GM18868 (cell line): ENCODE results near the gene KCTD16.

Experiments used
- ATAC-seq: cut with Tn5 transposase; IDR thresholded peaks from one replicate; pipeline ENCODE4 v1.9.1; 2021; ENCODE audit warnings: mild to moderate bottlenecking, moderate library complexity; ENCODE audit not compliant: unreplicated experiment

KCTD16 gene

DNA sequence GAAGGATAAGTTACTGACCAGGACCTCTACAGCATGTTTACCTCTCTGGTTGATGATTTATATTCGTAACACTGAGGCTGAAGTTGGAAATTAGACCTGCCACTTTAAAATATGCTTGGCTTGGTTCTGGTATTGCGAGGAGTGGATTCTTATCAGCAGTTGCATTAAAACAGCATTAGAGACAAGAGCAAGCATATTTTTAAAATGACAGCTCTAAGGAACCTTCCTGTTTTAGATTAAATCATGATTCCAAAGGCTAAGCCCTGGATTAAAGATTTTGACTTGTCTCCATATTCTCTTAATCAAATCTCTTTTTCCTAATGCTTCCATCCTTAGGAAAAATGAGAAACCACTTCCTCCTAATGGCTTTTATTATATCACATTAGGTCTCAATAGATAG is 277.8 kb downstream of the KCTD16 start:
- ATAC-seq = no peak

DNA sequence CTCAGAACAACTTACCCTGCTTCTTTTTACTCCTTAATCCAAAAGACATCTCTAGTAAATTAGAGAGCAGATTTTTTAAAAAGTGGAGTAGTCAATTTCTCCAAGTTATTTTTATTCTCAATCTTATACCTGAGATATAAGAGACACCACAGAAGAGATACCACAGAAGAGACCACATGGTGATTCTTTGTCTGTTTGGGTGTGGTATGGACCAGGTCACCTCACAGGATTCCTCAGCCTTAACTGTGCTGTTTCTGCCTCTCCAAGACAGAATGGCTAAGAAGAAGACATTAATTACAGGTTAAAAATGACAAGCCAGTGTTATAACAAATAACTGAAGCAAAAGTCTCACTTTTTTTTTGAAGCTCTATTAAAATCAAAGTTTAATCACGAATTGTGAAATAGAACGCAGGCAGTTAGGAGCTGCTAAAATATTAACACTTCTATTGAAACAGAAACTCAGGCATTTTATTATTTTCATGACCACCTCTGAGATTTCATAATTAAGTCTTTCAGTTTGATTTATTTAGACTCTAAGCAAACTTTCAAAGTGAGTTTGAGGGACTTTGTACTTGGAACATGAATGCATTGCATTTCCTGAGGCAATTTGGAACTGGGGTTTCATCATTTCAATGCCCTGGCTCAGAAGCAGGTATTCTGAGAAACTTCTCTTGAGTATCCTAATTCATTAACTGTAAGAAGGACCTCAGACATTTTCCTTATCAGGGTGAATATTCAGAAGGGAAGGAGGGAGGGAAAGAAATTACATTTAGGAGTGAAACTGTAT is 280.7 kb downstream of the KCTD16 start:
- no peak for ATAC-seq

- no peak for ATAC-seq
Observed at GRCh38 chr5:144453753-144454152, 283.1 kb downstream of the KCTD16 start.

GRCh38 chr5:144457160-144457559 is 286.5 kb downstream of the KCTD16 start:
- no peak for ATAC-seq

- no peak for ATAC-seq
Observed at GRCh38 chr5:144458216-144458615, 287.5 kb downstream of the KCTD16 start.

- ATAC-seq = no peak
Observed at GRCh38 chr5:144460600-144460999, 289.9 kb downstream of the KCTD16 start.

DNA sequence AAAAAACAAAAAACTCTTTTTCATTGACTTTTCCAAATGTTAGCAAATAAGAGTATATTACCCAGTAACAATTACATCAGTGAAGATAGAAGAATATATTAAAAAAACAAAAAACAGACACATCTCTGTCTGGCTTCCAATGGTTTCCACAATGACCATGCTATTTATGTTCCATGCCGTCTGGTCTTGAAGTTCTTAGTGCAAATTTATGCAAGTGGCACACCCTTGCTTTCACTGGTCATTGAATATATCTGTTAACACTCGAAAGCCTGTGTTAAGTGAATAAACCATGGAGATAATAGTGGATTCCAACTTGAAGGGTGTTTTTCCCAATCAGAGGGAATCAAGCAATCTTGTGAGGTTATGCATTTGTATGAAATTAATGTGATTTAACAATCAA is 291.9 kb downstream of the KCTD16 start:
- ATAC-seq = no peak

DNA sequence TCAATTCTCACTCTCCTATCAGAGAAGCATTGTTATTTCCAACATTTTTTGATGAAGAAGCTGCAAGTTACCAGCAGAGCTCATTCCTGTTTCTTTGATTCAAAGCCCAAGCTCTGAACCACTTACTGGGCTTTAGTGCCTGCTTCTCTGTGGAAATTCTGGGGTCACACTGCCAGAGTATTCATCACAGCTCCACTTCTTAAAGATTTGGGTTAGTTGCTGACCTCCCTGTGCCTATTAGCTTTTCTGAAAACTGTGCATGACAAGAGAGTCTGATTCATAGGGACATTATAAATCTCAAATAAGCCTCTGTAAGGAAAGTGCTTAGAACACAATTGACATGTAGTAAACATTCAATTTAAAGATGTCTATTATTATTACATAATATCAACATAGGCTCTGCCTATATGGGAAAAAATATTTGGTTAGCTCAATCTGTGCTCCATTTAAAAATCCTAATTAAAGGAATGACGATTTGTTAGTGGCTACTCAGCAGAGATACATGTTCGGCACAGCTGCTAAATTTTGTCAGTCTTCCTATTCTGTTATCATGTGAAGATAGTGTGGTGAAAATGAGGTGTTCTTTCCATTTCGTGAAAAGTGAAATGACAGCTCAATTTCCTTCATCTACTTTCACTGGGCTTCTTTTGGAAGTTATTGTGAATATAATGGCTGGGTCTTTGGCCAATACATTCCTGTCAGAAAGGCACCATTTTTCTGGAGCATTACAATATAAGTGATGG is 293.0 kb downstream of the KCTD16 start:
- ATAC-seq = no peak

- no peak for ATAC-seq
Observed at GRCh38 chr5:144464306-144464705, 293.6 kb downstream of the KCTD16 start.

DNA sequence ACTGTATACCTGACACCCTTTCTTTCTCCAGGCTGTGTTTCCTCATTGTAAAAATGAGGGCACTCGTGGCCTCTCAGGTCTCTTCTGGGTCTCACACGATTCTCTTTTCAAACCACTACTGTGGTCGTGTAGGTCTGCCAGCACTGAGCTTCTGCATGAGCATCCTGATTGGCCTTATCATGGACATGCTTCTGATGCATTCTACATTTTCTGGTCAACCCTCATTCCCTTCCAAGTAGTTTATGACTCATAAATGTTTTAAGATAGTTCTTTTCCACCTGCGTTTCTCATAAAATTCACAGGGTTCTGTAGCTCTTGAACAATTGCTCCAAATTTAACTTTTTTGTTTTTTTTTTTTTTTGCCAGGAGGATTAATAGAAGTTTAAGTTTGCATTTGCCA is 294.8 kb downstream of the KCTD16 start:
- no peak for ATAC-seq

DNA sequence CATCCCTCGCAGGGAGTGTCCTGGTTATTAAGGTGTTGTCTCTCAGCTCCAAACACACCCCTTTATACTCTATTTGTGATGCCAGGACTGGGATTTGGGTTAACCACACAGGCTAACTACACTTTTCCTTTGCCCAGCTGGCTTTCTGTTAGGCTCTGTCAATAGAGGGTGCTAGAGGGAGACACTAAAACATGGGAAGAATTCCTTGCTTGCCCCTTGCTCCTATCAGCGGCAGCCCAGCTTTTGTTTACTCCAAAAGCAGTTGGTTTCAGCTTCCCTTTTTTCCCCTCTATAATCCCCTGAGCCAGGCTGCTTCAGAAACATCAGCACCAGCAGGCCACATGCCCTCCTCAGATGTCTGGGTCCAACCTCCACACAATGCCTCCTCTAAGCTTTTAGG is 297.1 kb downstream of the KCTD16 start:
- no peak for ATAC-seq

- no peak for ATAC-seq
Observed at GRCh38 chr5:144468571-144468970, 297.9 kb downstream of the KCTD16 start.

GRCh38 chr5:144469106-144469505 is 298.4 kb downstream of the KCTD16 start:
- no peak for ATAC-seq

- ATAC-seq = no peak
Observed at GRCh38 chr5:144472221-144472620, 301.5 kb downstream of the KCTD16 start.

GRCh38 chr5:144473650-144474049 is 303.0 kb downstream of the KCTD16 start:
- ATAC-seq = no peak

DNA sequence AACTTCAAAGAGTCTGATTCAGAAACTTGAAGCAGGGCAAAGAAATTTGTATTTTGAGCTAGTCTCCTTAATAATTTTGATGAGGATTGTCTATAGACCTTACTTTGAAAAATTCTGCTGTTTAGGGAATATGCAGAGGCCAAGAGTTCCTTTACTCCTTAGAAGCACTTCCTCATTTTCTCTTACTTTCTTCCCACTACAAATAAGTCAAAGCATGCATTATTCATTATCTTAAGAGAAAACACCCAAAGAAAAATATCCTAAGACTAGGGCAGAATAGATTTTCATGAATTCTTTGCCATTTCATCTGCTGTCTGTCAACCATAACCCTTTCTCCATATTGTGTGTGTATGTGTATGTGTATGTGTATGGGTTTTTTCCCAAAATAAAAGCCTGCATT is 307.9 kb downstream of the KCTD16 start:
- ATAC-seq = no peak

DNA sequence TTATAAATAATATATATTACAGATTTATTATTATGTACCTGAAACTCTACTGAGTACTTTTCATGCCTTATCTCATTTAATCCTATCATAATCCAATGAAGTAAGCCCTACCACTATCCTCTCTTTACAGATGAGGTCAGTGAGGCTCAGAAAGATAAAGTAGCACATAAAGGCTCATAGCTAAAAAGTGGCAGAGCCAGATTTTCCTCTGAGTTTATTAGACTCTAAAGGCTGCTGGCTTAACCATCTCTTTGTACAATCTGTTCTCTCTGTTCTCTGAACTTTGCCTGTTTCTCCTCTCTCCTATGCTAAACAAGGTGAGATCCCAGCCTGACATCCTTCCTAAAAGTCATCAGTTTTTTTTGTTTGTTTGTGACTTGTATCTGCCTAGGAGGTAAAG is 311.2 kb downstream of the KCTD16 start:
- no peak for ATAC-seq

DNA sequence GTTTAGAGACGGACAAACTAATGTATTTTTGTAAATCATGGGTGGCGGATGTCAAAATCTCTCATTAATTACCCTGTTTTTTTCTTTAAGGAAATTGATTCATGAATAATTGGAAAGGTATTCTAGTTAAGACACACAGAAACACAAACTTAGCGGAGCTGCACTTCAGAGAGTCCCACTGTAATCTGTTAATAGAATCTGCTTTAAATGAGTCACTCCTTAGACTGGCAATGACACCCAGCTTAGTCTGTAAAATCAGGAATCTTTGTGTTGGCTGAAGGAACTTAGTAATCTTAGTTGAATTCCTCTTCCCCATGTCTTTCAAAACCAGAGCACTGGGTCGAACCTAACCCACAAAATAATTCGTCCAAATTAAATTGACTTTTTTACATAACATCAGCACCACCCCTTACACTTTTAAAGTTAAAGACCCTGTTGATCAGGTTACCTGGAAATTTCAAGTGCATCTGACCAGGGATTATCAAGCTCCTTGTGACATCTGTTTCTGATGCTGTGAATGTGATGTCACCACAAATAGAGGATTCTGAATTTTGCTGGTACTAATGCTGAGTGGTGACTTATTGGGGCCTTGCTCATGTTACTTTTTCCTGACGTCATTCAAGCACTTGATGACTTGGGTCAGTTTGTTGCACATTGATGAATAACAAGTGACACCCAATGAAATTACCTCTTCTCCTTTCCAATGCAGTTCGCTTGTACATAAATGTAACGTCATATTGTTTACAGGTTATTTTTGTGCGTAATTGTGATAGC is 313.6 kb downstream of the KCTD16 start:
- ATAC-seq = no peak

DNA sequence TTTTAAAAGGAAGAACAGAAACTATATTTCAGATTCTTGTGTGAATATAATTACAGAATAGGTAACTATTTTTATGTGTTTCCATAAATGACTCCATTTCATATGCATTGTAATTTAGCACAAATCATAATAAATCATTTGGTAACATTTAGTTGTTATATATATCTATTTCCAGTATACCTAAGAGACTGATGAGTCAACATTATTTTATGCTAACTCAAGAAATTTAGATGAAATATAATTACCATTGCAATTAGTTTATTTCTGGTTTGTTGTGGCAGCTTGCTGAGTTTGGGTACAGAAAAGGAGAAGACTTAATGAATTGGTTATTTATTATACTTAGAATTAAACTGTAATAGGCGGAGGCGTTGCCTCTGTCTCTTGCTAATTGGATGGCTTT is 314.9 kb downstream of the KCTD16 start:
- no peak for ATAC-seq

DNA sequence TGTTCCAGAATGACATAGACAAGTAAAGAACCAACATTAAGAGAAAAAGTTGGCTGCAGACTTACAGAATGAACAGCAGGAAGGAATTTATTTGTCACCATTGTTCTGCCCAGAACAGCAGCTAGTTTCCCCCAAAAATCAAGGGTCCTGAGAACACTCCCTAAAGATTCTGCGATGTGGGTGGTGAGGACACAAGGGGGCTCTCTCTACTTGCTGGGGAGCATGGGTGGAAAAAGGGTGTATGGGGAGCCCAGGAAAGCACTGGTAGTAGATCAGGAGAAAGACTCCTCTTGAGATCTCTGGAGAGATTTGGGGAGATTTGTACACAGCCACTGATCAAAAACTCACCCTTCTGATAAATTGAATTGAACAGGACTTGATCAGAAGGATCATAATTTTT is 316.5 kb downstream of the KCTD16 start:
- ATAC-seq = no peak

DNA sequence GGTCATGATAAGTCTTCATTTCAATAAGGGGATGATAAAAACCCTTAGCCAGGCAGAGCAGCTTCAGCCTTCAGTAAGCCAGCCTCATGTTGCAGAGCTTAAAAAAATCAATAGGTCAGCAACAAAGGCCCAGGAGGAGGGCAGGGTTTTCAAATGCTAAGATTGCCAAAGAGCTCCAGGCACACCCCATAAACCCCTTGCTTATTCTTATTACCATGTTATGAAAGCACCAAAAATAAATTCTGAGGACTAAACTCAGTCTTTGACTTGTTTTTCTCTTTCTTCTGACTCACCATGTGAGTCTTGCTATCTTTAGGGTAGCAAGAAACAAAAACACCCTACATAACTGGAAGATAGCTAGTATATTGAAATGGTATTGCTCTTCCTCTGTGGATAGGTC is 317.1 kb downstream of the KCTD16 start:
- ATAC-seq = no peak

DNA sequence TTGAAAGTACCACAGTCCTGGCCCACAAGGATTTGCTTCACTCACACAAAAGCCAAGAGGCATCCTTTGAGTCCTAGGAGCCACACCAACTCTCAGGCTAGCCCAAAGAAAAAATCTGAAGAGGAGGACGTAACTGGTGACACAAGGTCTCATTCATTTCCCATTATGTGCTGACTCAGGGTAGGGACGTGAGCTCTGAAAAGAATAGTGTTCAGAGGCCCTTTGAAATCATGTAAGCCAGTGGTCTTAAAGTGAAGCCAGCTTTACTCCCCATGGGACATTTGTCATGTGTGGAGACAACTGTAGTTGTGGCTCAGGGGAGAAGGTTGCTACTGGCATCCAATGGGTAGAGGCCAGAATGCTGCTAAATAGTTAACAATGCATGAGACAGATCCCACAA is 332.4 kb downstream of the KCTD16 start:
- no peak for ATAC-seq
